ENCODE measurements around the gene ATP6V0C.
A peak's percentile ranks its signal among the peaks of the same experiment; 100 is the strongest.

Gene ATP6V0C

GRCh38 chr16:2513405-2514332 lies at the start of gene ATP6V0C:
Gene ATP6V0C (plus strand): TSS chr16:2513952. CDS start chr16:2514104, 152 bp downstream.
- DNase-seq (ENCODE audit: insufficient read length, low spot score) (peak; percentile 95), FAIRE-seq (peak; percentile 88)

- FAIRE-seq: no peak
These were observed 49.4 kb upstream of the ATP6V0C start for GRCh38 chr16:2464333-2464732.

GRCh38 chr16:2465653-2466415 lies 47.9 kb upstream of the ATP6V0C start:
- FAIRE-seq (no peak), DNase-seq (ENCODE audit: insufficient read length, low spot score) (no peak)

More at GRCh38 chr16:2464333-2464732, 49.4 kb upstream of the ATP6V0C start:
- no peak for DNase-seq (ENCODE audit: insufficient read length, low spot score)

- DNase-seq (ENCODE audit: insufficient read length, low spot score) (no peak), FAIRE-seq (no peak)
These were observed 46.9 kb upstream of the ATP6V0C start for GRCh38 chr16:2466667-2467527.

- DNase-seq (ENCODE audit: insufficient read length, low spot score) (peak; percentile 62), FAIRE-seq (no peak)
These were observed 46.1 kb upstream of the ATP6V0C start for GRCh38 chr16:2467528-2468232.

- FAIRE-seq: no peak
- DNase-seq (ENCODE audit: insufficient read length, low spot score): no peak
These were observed 45.5 kb upstream of the ATP6V0C start for GRCh38 chr16:2468233-2468724.

- DNase-seq (ENCODE audit: insufficient read length, low spot score): peak; percentile 88
- peak; percentile 98 for FAIRE-seq
These were observed 44.9 kb upstream of the ATP6V0C start for GRCh38 chr16:2468725-2469398.

- FAIRE-seq (no peak), DNase-seq (ENCODE audit: insufficient read length, low spot score) (no peak)
These were observed 44.1 kb upstream of the ATP6V0C start for GRCh38 chr16:2469399-2470233.

GRCh38 chr16:2470234-2470601 lies 43.5 kb upstream of the ATP6V0C start:
- DNase-seq (ENCODE audit: insufficient read length, low spot score) (no peak), FAIRE-seq (no peak)

GRCh38 chr16:2470603-2471015 lies 43.1 kb upstream of the ATP6V0C start:
- no peak for FAIRE-seq
- no peak for DNase-seq (ENCODE audit: insufficient read length, low spot score)

- FAIRE-seq: no peak
- DNase-seq (ENCODE audit: insufficient read length, low spot score): no peak
These were observed 42.6 kb upstream of the ATP6V0C start, which contains the start of gene NTN3 for GRCh38 chr16:2471016-2471652. Gene NTN3 (plus strand): TSS chr16:2471297. CDS start chr16:2471702, 405 bp downstream.

- FAIRE-seq: no peak
- no peak for DNase-seq (ENCODE audit: insufficient read length, low spot score)
These were observed 41.9 kb upstream of the ATP6V0C start for GRCh38 chr16:2471653-2472487.

GRCh38 chr16:2472488-2472864 lies 41.3 kb upstream of the ATP6V0C start:
- FAIRE-seq: no peak
- no peak for DNase-seq (ENCODE audit: insufficient read length, low spot score)

GRCh38 chr16:2472885-2473445 lies 40.8 kb upstream of the ATP6V0C start:
- peak; percentile 37 for FAIRE-seq
- DNase-seq (ENCODE audit: insufficient read length, low spot score): no peak

GRCh38 chr16:2473446-2473926 lies 40.3 kb upstream of the ATP6V0C start:
- DNase-seq (ENCODE audit: insufficient read length, low spot score): no peak
- FAIRE-seq: no peak

All from GM19239 (cell line).